Activated CD4-positive, alpha-beta T cell treated with anti-CD3 and anti-CD28 coated beads, Interleukin-10, Interleukin-2, amounts not matched to agents 100 ng/mL and 50 ng/mL, durations not matched to agents 16 hours and 8 hours (primary cell): ENCODE measurements around the gene GPR153.
"Not testable (repeated sequence)": the region's sequence is repeated elsewhere in the genome, so short reads cannot be mapped to it uniquely, and the experiment has no call there.

Experiments
- DNase-seq: peaks from one replicate; pipeline ENCODE4 v3.0.0-alpha.2; 2020

GPR153 gene

GRCh38 chr1:6260961-6261614 is at the start of gene GPR153:
Gene GPR153 (minus strand): TSS chr1:6261098. CDS start chr1:6254905, 6,193 bp downstream.
- peak; percentile 52 for DNase-seq

DNA sequence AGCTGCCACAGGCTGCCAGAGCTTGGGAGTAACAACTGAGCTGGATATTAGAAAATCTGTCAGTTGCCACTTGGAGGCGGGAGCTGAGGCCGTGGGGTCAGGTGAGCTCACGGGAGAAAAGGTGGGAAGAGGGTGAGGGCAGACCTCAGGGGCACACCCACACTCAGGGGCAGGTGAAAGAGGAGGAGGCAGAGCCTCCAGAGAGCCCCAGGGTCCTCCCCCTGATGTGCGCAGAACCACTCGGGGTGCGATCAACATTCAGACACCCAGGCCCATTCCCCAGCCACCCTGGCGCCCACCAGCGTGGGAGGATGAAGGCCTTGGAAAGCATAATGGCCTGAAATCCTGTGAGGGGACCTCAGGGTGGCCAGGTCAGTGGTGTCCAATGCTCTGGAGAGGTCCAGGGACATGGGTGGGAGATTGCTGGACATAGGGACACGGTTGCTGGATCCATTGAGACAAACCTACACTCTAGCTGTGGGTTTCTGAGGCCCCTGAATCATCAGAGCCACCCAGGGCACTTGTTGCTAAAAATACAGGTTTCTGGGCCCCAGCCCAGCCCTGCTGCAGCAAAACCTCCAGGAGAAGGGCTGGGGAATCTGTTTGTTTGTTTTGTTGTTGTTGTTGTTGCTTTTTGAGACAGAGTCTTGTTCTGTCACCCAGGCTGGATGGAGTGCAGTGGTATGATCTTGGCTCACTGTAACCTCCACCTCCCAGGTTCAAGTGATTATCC is 49.4 kb upstream of the GPR153 start:
- no peak for DNase-seq

GRCh38 chr1:6309564-6309963 is 48.7 kb upstream of the GPR153 start:
- no peak for DNase-seq

- DNase-seq, result no peak
Observed at GRCh38 chr1:6308449-6308848, 47.6 kb upstream of the GPR153 start.

DNA sequence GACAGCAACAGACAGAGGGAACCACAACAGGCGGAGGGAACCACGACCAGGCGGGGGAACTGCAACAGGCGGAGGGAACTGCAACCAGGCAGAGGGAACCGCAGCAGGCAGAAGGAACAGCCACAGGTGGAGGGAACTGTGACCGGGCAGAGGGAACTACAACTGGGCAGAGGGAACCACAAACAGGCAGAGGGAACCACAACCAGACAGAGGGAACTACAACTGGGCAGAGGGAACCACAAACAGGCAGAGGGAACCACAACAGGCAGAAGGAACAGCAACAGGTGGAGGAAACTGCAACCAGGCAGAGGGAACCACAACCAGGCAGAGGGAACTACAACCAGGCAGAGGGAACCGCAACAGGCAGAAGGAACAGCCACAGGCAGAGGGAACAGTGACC is 46.8 kb upstream of the GPR153 start:
- DNase-seq, result not testable (repeated sequence)

DNA sequence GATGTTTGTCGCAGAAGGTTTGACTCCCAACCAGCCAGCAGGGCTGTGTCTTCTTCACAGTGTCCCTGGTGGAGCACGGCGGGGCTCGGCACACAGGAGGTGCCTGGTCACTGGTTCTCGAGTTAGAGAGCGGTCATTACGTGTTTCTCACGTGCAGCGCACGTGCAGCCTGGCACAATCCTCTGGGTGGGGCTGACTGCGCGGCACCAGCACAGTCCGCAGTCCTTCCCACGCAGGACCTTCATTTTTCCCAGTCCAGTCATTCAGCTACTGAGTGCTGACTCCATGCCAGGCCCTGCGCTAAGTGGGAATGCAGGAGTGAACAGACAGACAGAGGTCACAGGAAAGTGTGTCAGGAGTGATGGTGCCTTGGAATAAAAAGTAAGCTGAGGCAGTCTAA is 46.2 kb upstream of the GPR153 start:
- no peak for DNase-seq

- no peak for DNase-seq
Observed at GRCh38 chr1:6303397-6304012, 42.6 kb upstream of the GPR153 start.

DNA sequence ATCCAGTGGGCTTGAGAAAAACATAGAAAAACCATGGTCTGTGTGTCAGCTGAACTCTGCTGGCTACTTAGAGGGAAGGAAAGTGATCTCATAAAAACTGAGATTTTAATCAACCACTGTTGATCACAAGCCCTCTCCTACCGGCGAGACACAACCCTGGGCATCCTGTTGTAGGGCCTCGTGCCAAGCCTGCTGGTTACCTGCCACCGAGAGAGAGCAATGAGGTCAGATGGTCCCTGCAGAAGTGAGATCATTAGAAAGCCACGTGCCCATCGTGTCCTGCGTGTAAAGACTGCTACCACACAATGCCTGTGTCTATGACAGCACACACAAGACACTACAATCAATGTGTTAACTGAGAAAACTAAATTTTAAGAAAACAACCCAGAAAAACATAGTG is 41.7 kb upstream of the GPR153 start:
- DNase-seq, result no peak

GRCh38 chr1:6301526-6301925 is 40.6 kb upstream of the GPR153 start:
- no peak for DNase-seq

- DNase-seq, result no peak
Observed at GRCh38 chr1:6300342-6301048, 39.6 kb upstream of the GPR153 start.

DNA sequence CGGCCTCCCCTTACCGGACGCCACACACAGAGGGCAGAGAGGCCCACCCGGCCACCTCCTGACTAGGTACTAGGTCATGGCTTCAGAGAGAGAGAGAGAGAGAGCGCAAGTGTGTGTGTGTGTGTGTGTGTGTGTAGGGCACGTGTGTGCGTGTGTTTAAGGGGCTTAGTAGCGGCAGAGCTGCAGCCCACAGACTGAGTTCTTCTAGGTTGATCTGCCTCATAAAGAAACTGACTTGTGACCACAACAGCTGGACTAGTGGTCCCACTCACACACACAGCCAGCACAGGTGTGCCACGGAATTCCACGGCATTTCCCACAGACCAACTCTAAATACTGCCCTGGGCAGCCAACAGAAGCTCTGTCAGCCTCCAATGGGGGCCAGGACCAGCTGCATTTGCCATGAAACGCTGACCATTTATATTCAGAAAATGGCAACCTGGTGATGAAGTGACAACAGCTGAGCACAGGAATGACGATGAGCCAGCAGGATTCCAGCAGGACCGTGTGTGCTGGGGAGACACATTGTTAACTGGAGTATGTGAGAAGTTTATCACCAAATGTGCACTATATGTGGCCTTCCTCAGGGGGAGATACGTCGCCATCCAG is 38.8 kb upstream of the GPR153 start:
- DNase-seq, result no peak

DNA sequence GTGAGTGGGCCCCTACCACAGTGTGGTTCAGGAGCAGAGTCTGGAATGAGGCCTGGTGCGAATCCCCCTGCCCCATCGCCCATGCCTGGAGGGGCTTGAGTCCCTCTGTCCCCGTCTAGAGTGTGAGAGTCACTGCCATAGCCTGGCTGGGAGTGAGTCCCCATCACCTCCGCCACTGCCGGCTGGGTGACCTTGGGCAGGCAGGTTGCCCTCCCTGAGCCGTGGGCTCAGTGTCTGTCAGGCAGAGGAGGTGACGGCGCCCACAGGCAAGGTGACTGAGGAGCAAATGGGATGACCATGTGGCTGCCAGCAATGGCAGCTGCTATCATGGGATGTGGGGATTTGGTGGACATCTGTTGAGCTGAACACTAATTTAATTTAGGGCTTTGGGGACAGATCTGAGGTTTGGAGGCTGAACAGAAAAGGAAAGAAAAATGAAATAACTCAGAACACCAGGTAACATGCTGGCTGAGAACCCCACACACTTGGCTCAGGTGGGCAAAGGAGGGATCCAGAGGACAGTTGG is 38.1 kb upstream of the GPR153 start:
- DNase-seq, result no peak

DNA sequence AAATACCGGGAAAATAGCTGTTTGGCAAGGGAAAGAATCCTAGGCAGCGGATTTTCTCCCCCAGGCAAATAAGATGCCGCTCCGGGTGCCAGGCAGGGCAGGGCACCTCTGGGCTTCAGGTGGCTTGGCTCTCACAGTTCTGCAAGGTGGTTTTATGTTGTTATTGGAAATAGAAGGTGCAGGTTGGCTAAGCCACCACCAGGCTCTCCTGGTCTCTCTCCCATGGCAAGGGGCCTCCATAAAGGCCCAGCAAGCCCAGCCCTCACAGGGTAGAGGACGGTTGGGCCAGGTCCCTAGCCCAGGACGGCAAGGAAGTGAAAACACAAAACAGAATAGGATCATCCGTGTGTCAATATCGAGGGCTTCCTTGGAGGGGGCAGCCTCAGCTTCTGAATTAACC is 37.6 kb upstream of the GPR153 start:
- no peak for DNase-seq

- no peak for DNase-seq
Observed at GRCh38 chr1:6295910-6296309, 35.0 kb upstream of the GPR153 start.

- no peak for DNase-seq
Observed at GRCh38 chr1:6294890-6295556, 34.1 kb upstream of the GPR153 start.

DNA sequence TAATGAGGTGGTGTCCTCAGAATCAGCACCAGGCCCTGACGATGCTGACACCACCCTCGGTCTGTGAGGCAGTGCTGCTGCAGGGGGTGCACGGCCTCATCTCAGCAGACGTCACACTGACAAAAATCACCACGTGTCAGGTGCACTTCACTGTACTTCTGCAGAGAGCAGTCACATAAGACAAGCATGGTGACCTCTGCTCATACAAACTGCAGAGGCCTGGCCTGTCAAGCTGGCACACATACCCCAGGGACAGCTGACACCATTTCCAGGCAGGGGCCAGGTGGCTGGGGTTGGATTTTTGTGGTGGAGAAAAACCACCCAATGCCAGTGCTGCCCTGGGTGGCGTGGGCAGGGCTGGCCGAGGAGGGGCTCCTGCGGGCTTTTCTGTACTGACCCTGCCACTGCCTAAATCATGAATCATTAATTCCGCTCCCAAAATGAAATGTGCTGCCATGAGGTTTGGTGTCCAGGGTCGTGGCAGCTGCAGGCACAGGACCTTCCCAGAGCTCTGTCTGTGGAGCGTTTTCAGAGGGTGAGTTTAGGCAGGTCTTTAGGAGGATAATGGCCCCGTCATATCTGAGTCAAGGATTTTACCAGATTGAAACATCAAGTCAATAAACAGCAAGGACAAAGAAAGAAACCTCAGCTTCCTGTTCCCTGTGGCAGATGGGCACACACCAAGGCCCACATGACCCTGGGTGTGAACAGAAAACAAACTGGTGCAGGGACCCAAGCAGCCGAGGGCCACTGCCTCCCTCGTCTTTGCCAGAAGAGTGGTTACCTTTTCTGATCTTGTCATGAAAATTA is 33.4 kb upstream of the GPR153 start:
- DNase-seq, result no peak

- no peak for DNase-seq
Observed at GRCh38 chr1:6292102-6292501, 31.2 kb upstream of the GPR153 start.

- no peak for DNase-seq
Observed at GRCh38 chr1:6288665-6289064, 27.8 kb upstream of the GPR153 start.

GRCh38 chr1:6288026-6288425 is 27.1 kb upstream of the GPR153 start:
- no peak for DNase-seq

DNA sequence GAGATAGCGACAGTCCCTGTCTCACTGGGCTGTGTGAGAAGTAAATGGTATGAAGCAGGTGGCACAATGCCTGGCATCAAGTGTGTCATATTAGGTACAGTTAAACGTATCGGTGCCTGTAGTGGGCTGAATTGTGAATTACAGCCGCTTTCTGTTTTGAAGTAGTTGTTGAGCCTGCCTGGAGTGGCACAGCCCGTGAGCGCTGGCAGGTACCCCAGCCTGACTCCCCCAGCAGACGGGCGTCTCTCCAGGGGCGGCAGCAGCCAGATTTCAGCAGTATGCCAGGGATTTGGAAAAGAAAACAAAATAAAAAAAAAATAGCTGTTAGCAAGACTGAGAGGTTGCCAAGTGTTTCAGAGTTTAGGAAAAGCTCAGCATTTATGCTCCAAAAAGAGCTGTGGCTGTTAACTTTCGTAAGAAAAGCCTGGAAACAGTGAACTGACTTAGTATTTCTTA is 26.6 kb upstream of the GPR153 start:
- no peak for DNase-seq

- no peak for DNase-seq
Observed at GRCh38 chr1:6287029-6287428, 26.1 kb upstream of the GPR153 start.
